HepG2 (cell line): ENCODE data around the gene IFI30. TPM values are rescaled to one million over a fixed set of nuclear protein-coding genes. Genes with fewer than 3 reads are reported as not detected.

Experiments used
- JDP2 ChIP-seq: sonication (generic); formaldehyde crosslinking; IDR thresholded peaks from 2 replicates; pipeline ENCODE4 v1.8.1; 2022; ENCODE audit warnings: missing genetic modification reagents, borderline replicate concordance
- JUNB ChIP-seq: sonication (generic); formaldehyde crosslinking; IDR thresholded peaks from 2 replicates; pipeline ENCODE4 v1.8.0; 2022; ENCODE audit warnings: missing genetic modification reagents, mild to moderate bottlenecking, borderline replicate concordance
- KDM4B ChIP-seq: sonication (generic); formaldehyde crosslinking; IDR thresholded peaks from 2 replicates; pipeline ENCODE4 v1.4.0; 2020; ENCODE audit warnings: missing genetic modification reagents
- LBX2 ChIP-seq: sonication (generic); formaldehyde crosslinking; IDR thresholded peaks from 2 replicates; pipeline ENCODE4 v1.5.0; 2020; ENCODE audit warnings: missing genetic modification reagents, mild to moderate bottlenecking, borderline replicate concordance
- MLLT10 ChIP-seq: sonication (generic); formaldehyde crosslinking; IDR thresholded peaks from 2 replicates; pipeline ENCODE4 v1.4.0; 2020; ENCODE audit warnings: missing genetic modification reagents
- MTA1 ChIP-seq: sonication (generic); formaldehyde crosslinking; IDR thresholded peaks from 2 replicates; pipeline ENCODE4 v1.4.0; 2020; ENCODE audit warnings: missing genetic modification reagents, mild to moderate bottlenecking, borderline replicate concordance
- MTERF4 ChIP-seq: sonication (generic); formaldehyde crosslinking; IDR thresholded peaks from 2 replicates; pipeline ENCODE4 v1.8.0; 2023; ENCODE audit warnings: mild to moderate bottlenecking, missing genetic modification reagents
- PRDM4 ChIP-seq: sonication (generic); formaldehyde crosslinking; IDR thresholded peaks from 2 replicates; pipeline ENCODE4 v1.9.0; 2021; ENCODE audit warnings: missing genetic modification reagents, borderline replicate concordance
- PRPF4 ChIP-seq: fragments of 200-400 bp; formaldehyde crosslinking; IDR thresholded peaks from 2 replicates; pipeline ENCODE4 v1.6.1; 2016; ENCODE audit warnings: low read length, low read depth; ENCODE audit not compliant: poor library complexity, severe bottlenecking
- RBM22 ChIP-seq: fragments of 200-400 bp; formaldehyde crosslinking; optimal IDR thresholded peaks from 2 replicates; pipeline ENCODE3; 2017; ENCODE audit warnings: mild to moderate bottlenecking, low read length, moderate library complexity
- TFDP2 ChIP-seq: sonication (generic); formaldehyde crosslinking; IDR thresholded peaks from 2 replicates; pipeline ENCODE4 v1.4.0; 2020; ENCODE audit warnings: missing genetic modification reagents
- UBTF ChIP-seq: sonication (generic); formaldehyde crosslinking; IDR thresholded peaks from 2 replicates; pipeline ENCODE4 v1.4.0; 2020; ENCODE audit warnings: mild to moderate bottlenecking, missing genetic modification reagents
- ZNF281 ChIP-seq: sonication (generic); formaldehyde crosslinking; IDR thresholded peaks from 2 replicates; pipeline ENCODE4 v1.4.0; 2020; ENCODE audit warnings: missing genetic modification reagents, borderline replicate concordance
- ZNF558 ChIP-seq: sonication (generic); formaldehyde crosslinking; IDR thresholded peaks from 2 replicates; pipeline ENCODE4 v1.9.0; 2022; ENCODE audit warnings: mild to moderate bottlenecking, missing genetic modification reagents, borderline replicate concordance
- ZNF576 ChIP-seq: sonication (generic); formaldehyde crosslinking; IDR thresholded peaks from 2 replicates; pipeline ENCODE4 v1.4.0; 2020; ENCODE audit warnings: mild to moderate bottlenecking, missing genetic modification reagents
- ZNF766 ChIP-seq: sonication (generic); formaldehyde crosslinking; IDR thresholded peaks from 2 replicates; pipeline ENCODE4 v1.5.0; 2020; ENCODE audit warnings: missing genetic modification reagents, borderline replicate concordance
- ZSCAN20 ChIP-seq: sonication (generic); formaldehyde crosslinking; IDR thresholded peaks from 2 replicates; pipeline ENCODE4 v1.4.0; 2020; ENCODE audit warnings: missing genetic modification reagents, mild to moderate bottlenecking, borderline replicate concordance
- polyA plus RNA-seq, 8 experiments: library from polyadenylated mRNA; depleted of rRNA in 3 of 8; stranded (reverse) in 7 of 8; unstranded in 1 of 8; fragments of >200 nt; fragmentation: Illumina TruSeq in 4 of 8; extraction: Trizol in 4 of 8; gene quantifications; 2 replicates each; pipeline versions ENCODE4 v1.2.1 to v1.2.3, GENCODE V29; 2011 to 2016; ENCODE audit warnings: low read depth in 4 of 8, missing spikeins in 1 of 8, mixed read lengths in 1 of 8; ENCODE audit not compliant: insufficient read depth in 1 of 8
- total RNA-seq, 5 experiments: library from RNA; depleted of rRNA; stranded (reverse); fragments of >200 nt; fragmentation: Illumina TruSeq; extraction: Trizol; gene quantifications; 2 replicates each; pipeline ENCODE4 v1.2.3, GENCODE V29; 2016; ENCODE audit warnings: low read depth in 1 of 5

IFI30 gene
- total and polyA plus RNA-seq, 2 of the 13 experiments (the other 11 are each of a cell fraction or from before 2014, with no cell fraction given) = 25.0 to 79.4 TPM

GRCh38 chr19:18192673-18193387 lies 19.2 kb downstream of the IFI30 start, which contains the start of gene MPV17L2 (continued):
- TF ChIP-seq ZNF576 (CRISPR knock-in tag) (no peak), ZSCAN20 (CRISPR knock-in tag) (no peak), ZNF558 (CRISPR knock-in tag) (no peak), KDM4B (CRISPR knock-in tag) (no peak), JUNB (CRISPR knock-in tag) (no peak), LBX2 (CRISPR knock-in tag) (no peak), ZNF766 (CRISPR knock-in tag) (peak; percentile 67; the same call in 1 of the 2 replicates), ZNF281 (CRISPR knock-in tag) (no peak), MLLT10 (CRISPR knock-in tag) (no peak), PRDM4 (CRISPR knock-in tag) (no peak), TFDP2 (CRISPR knock-in tag) (peak; percentile 58; the same call in 1 of the 2 replicates), PRPF4 (no peak), JDP2 (no peak), RBM22 (no peak), UBTF (CRISPR knock-in tag) (no peak), MTA1 (no peak), MTERF4 (CRISPR knock-in tag) (no peak)
